Endothelial cell of umbilical vein (primary cell): ENCODE data around the gene GSTP1. TPM values are rescaled to one million over a fixed set of nuclear protein-coding genes. Genes with fewer than 3 reads are reported as not detected.

Source experiments
- BruUV-seq: library from RNA; stranded (reverse); fragments of 400-500 nt; replicated peaks from 2 replicates; lab custom pipeline; 2021; lab: Mats Ljungman, UMichigan
- CTCF ChIA-PET: fragments of 300-600, 350-600 bp; sonication (Branson Sonifier 250); formaldehyde crosslinking; loops from one replicate; lab custom pipeline; 2021; ENCODE audit warnings: antibody characterized with exemption, inconsistent platforms; lab: Charles Lee
- POLR2A ChIA-PET: fragments of 300-600, 350-600 bp; sonication (Branson Sonifier 250); formaldehyde crosslinking; loops from one replicate; lab custom pipeline; 2021; ENCODE audit warnings: antibody characterized with exemption, inconsistent platforms; lab: Charles Lee
- DNase-seq: peaks from one replicate; pipeline ENCODE4 v3.0.0-alpha.2; 2011; ENCODE audit warnings: low read depth, low spot score
- FAIRE-seq: peaks from 2 replicates; lab custom pipeline; 2011; peaks lifted over from hg19 to GRCh38; lab: Jason Lieb, UNC
- H2AFZ ChIP-seq: 2 replicates; pipeline ENCODE4 v1.6.0; 2012; ENCODE audit warnings: low read depth, low read length, control low read depth, inconsistent platforms
- H3K27ac ChIP-seq: 2 replicates; pipeline ENCODE4 v1.5.1; 2011; ENCODE audit warnings: low read depth, mild to moderate bottlenecking, control low read depth, low read length, moderate library complexity; ENCODE audit not compliant: insufficient read depth
- H3K27me3 ChIP-seq, 2 experiments: 2 replicates each; pipeline versions ENCODE4 v1.6.0 to v1.6.1; 2011; ENCODE audit warnings: low read length in 2 of 2, mixed read lengths in 1 of 2; ENCODE audit not compliant: control insufficient read depth in 2 of 2, insufficient read depth in 2 of 2
- H3K36me3 ChIP-seq, 2 experiments: 2 replicates in 1 of 2; 3 replicates in 1 of 2; pipeline ENCODE4 v1.5.1; 2011; ENCODE audit warnings: low read length in 2 of 2, mild to moderate bottlenecking in 1 of 2, moderate library complexity in 1 of 2; ENCODE audit not compliant: control insufficient read depth in 2 of 2, insufficient read depth in 2 of 2; ENCODE audit errors: extremely low read depth in 1 of 2
- H3K4me1 ChIP-seq: 3 replicates; pipeline ENCODE4 v1.5.1; 2011; ENCODE audit warnings: mild to moderate bottlenecking, low read length; ENCODE audit not compliant: control insufficient read depth, insufficient read depth; ENCODE audit errors: extremely low read depth
- H3K4me2 ChIP-seq: 2 replicates; pipeline ENCODE4 v1.6.1; 2011; ENCODE audit warnings: low read length, control low read depth, mixed read lengths; ENCODE audit not compliant: insufficient read depth
- H3K4me3 ChIP-seq, 3 experiments: fragments of 200-600 bp in 1 of 3; sonication (generic), shearing (Covaris generic) in 1 of 3; replicated peaks in 1 of 3; 2 replicates each; pipeline ENCODE4 v1.5.1; 2011 to 2016; ENCODE audit warnings: control low read depth in 3 of 3, low read length in 3 of 3, mild to moderate bottlenecking in 2 of 3, inconsistent platforms in 1 of 3, low read depth in 1 of 3, moderate library complexity in 1 of 3; ENCODE audit not compliant: insufficient read depth in 1 of 3
- H3K79me2 ChIP-seq: 2 replicates; pipeline ENCODE4 v1.6.0; 2012; ENCODE audit warnings: low read length, inconsistent platforms; ENCODE audit not compliant: control insufficient read depth, insufficient read depth
- H3K9ac ChIP-seq: replicated peaks from 2 replicates; pipeline ENCODE3; 2011; ENCODE audit warnings: low read length, control low read depth; ENCODE audit not compliant: insufficient read depth; ENCODE audit errors: extremely low read depth
- H3K9me1 ChIP-seq: replicated peaks from 3 replicates; pipeline ENCODE4 v1.6.0; 2011; ENCODE audit warnings: mild to moderate bottlenecking, low read length; ENCODE audit not compliant: control insufficient read depth, insufficient read depth; ENCODE audit errors: extremely low read depth
- H3K9me3 ChIP-seq: replicated peaks from 2 replicates; pipeline ENCODE4 v1.5.1; 2012; ENCODE audit warnings: low read length, inconsistent platforms; ENCODE audit not compliant: control insufficient read depth, insufficient read depth
- H4K20me1 ChIP-seq: replicated peaks from 2 replicates; pipeline ENCODE3; 2011; ENCODE audit warnings: mild to moderate bottlenecking, low read length; ENCODE audit not compliant: control insufficient read depth, insufficient read depth; ENCODE audit errors: extremely low read depth
- EZH2 ChIP-seq: IDR thresholded peaks from 2 replicates; pipeline ENCODE4 v1.6.1; 2012; ENCODE audit warnings: borderline replicate concordance, low read depth, mild to moderate bottlenecking, moderate library complexity, low read length, inconsistent platforms; ENCODE audit not compliant: severe bottlenecking
- FOS ChIP-seq: IDR thresholded peaks from 2 replicates; pipeline ENCODE4 v1.6.1; 2011; ENCODE audit warnings: mild to moderate bottlenecking, low read length, moderate library complexity, borderline replicate concordance; ENCODE audit not compliant: insufficient read depth
- GATA2 ChIP-seq: IDR thresholded peaks from 2 replicates; pipeline ENCODE4 v1.7.0; 2011; ENCODE audit warnings: low read depth, mild to moderate bottlenecking, moderate library complexity, mixed read lengths, low read length; ENCODE audit not compliant: insufficient read length, insufficient read depth
- JUN ChIP-seq: IDR thresholded peaks from 2 replicates; pipeline ENCODE4 v1.6.1; 2011; ENCODE audit warnings: borderline replicate concordance, low read depth; ENCODE audit not compliant: insufficient read length, insufficient read depth
- MYC ChIP-seq: IDR thresholded peaks from one replicate; pipeline ENCODE4 v1.6.1; 2011; ENCODE audit warnings: mild to moderate bottlenecking, low read depth, low read length
- POLR2A ChIP-seq: IDR thresholded peaks from 2 replicates; pipeline ENCODE4 v1.6.1; 2012; ENCODE audit warnings: low read depth, mild to moderate bottlenecking, control low read depth, low read length
- POLR2AphosphoS5 ChIP-seq: IDR thresholded peaks from 2 replicates; pipeline ENCODE4 v1.6.1; 2012; ENCODE audit warnings: low read depth, mild to moderate bottlenecking, control low read depth, low read length, moderate library complexity; ENCODE audit not compliant: insufficient read depth
- dilution Hi-C: fragments of 300-500 bp; cut with MboI; formaldehyde crosslinking; loops from one replicate; pipeline ENCODE4 v1.15.0; 2019; ENCODE audit warnings: low sequenced_read_pairs; ENCODE audit not compliant: extremely low pct_ligation_motif_present
- intact Hi-C: fragments of 100-400 bp; cut with micrococcal nuclease; formaldehyde crosslinking; loops from one replicate; pipeline ENCODE4 v1.10.0; 2022
- polyA plus RNA-seq, 4 experiments: library from polyadenylated mRNA; depleted of rRNA in 3 of 4; stranded (reverse) in 3 of 4; unstranded in 1 of 4; fragments of >200 nt; gene quantifications; 2 replicates each; pipeline versions ENCODE4 v1.2.1 to v1.2.3, GENCODE V29; 2011 to 2012; ENCODE audit warnings: missing spikeins in 1 of 4
- total RNA-seq: library from RNA; stranded (reverse); gene quantifications from 2 replicates; pipeline ENCODE4 v1.2.3, GENCODE V29; 2021
- TF ChIP-seq, protein P1 (sequence below), 2 donors: IDR thresholded peaks; 1 replicate in 1 of 2; 2 replicates in 1 of 2; pipeline ENCODE4 v1.5.1; 2011; ENCODE audit warnings: low read length in 2 of 2, mild to moderate bottlenecking in 2 of 2, moderate library complexity in 2 of 2, control low read depth in 1 of 2, inconsistent platforms in 1 of 2, low read depth in 1 of 2; ENCODE audit not compliant: insufficient read depth in 1 of 2; ENCODE audit errors: extremely low read depth in 1 of 2
- TF ChIP-seq, protein P2 (sequence below): IDR thresholded peaks from 2 replicates; pipeline ENCODE4 v1.6.1; 2011; ENCODE audit not compliant: insufficient read depth, insufficient read length

GSTP1 gene
- total and polyA plus RNA-seq, 2 donors (not counting 3 experiments of a cell fraction or from before 2014, with no cell fraction given) = 962 to 2,277 TPM

DNA sequence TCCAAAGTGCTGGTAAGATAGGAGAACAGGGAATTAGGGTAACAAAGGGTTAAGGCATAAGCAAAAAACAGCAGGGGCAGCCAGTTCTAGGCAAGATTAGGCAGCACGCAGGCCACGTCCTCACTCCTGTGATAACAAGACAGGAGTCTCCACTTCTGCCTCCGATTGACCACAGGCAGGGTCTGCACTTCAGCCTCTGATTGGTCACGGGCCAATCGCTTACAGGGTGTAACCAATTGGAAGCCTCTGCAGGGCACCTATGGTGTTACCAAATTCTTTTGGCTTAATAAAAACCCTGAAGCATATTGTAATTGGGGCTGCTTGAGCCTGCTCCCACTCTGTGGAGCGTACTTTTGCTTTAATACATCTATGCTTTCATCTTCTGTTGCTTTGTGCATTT is 12.2 kb upstream of the GSTP1 start:
- intact Hi-C loops = no loop called here

DNA sequence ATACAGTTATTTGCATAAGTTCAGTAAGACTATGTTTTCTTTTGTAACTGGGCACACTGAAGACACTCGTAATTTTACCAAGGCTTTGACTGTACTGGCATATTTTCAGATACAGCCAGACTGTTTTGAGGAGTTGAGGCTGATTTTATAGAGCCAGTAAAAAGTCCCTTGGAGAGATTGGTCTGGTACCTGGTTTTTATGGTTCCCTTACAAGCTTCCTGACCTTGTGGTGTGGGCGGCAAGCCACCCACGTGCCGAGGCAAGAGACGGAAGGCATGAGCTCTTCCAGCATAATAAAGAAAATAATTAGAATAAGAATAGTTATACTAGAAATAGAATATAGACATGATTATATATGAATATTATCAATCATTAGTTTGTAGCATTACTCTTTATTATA is 11.3 kb upstream of the GSTP1 start:
- H3K9me3 ChIP-seq = no peaks in the 10 kb centered on the region
- dilution Hi-C loops = no loop called here
- no peak overlapping the region for H3K4me2 ChIP-seq
- H3K9me1 ChIP-seq = no peaks in the 10 kb centered on the region
- H3K27me3 ChIP-seq = no peaks in the 10 kb centered on the region
- H4K20me1 ChIP-seq = no peaks in the 10 kb centered on the region
- no TSS peak for BruUV-seq
- no peaks in the 10 kb centered on the region for H3K79me2 ChIP-seq
- H3K27ac ChIP-seq = no peak overlapping the region
- no peak for TF ChIP-seq MYC
- TF ChIP-seq POLR2AphosphoS5 = no peak
- no peak for TF ChIP-seq JUN
- no peak for TF ChIP-seq EZH2
- no peak for TF ChIP-seq POLR2A
- TF ChIP-seq, protein P1, sequence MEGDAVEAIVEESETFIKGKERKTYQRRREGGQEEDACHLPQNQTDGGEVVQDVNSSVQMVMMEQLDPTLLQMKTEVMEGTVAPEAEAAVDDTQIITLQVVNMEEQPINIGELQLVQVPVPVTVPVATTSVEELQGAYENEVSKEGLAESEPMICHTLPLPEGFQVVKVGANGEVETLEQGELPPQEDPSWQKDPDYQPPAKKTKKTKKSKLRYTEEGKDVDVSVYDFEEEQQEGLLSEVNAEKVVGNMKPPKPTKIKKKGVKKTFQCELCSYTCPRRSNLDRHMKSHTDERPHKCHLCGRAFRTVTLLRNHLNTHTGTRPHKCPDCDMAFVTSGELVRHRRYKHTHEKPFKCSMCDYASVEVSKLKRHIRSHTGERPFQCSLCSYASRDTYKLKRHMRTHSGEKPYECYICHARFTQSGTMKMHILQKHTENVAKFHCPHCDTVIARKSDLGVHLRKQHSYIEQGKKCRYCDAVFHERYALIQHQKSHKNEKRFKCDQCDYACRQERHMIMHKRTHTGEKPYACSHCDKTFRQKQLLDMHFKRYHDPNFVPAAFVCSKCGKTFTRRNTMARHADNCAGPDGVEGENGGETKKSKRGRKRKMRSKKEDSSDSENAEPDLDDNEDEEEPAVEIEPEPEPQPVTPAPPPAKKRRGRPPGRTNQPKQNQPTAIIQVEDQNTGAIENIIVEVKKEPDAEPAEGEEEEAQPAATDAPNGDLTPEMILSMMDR (IDR thresholded peaks at IDR 0.05; ENCODE audit: extremely low read depth in 1 of 2, insufficient read depth in 1 of 2, low read depth in 1 of 2, low read length in 2 of 2) = no peak
- TF ChIP-seq, protein P2, sequence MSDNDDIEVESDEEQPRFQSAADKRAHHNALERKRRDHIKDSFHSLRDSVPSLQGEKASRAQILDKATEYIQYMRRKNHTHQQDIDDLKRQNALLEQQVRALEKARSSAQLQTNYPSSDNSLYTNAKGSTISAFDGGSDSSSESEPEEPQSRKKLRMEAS = no peak
- TF ChIP-seq GATA2 = no peak
- no peak for TF ChIP-seq FOS
- H2AFZ ChIP-seq = no peak overlapping the region
- no peak overlapping the region for H3K4me3 ChIP-seq
- POLR2A ChIA-PET = no interaction called here
- no peak for FAIRE-seq
- no peak overlapping the region for H3K9ac ChIP-seq
- no peak for DNase-seq
- H3K4me1 ChIP-seq = peaks cover 24% of the 10 kb centered on the region
- intact Hi-C loops = loop anchor here (1.0 to 2.0 kb wide), 2 partner anchors 11 to 34 kb away; partner anchors contain the start of genes GSTP1 and NDUFV1
- CTCF ChIA-PET = interaction anchor here (0.6 to 3.5 kb wide), 15 partner anchors 8 to 220 kb away, joined by 3 to 17 read pairs (median 4); partner anchors contain the start of genes GSTP1 and NUDT8
- H3K36me3 ChIP-seq = no peaks in the 10 kb centered on the region

More for the DNA sequence above, 12.2 kb upstream of the GSTP1 start:
- Histone ChIP-seq H4K20me1 (no peaks in the 10 kb centered on the region), H3K9me1 (no peaks in the 10 kb centered on the region), H2AFZ (no peak overlapping the region), H3K27me3 (no peaks in the 10 kb centered on the region), H3K36me3 (no peaks in the 10 kb centered on the region), H3K4me1 (peaks cover 24% of the 10 kb centered on the region), H3K9me3 (no peaks in the 10 kb centered on the region), H3K4me3 (no peak overlapping the region), H3K79me2 (no peaks in the 10 kb centered on the region), H3K27ac (no peak overlapping the region), H3K9ac (no peak overlapping the region), H3K4me2 (no peak overlapping the region)
- dilution Hi-C loops = no loop called here
- ChIA-PET POLR2A (no interaction called here), CTCF (interaction anchor here (1.5 to 3.5 kb wide), 2 partner anchors 8 to 42 kb away, joined by 4 to 15 read pairs; no protein-coding TSS in a partner anchor)
- no TSS peak for BruUV-seq
- DNase-seq (no peak), FAIRE-seq (no peak)
- TF ChIP-seq GATA2 (no peak), POLR2AphosphoS5 (no peak), JUN (no peak), EZH2 (no peak)
- TF ChIP-seq, protein P2 = no peak
